Liver (tissue), 9 donors: Measurements from ENCODE around the gene TNFSF10. TPM values are rescaled to one million over a fixed set of nuclear protein-coding genes. Genes with fewer than 3 reads are reported as not detected.

Source experiments
- DNase-seq: peaks from one replicate; pipeline ENCODE4 v3.0.0-alpha.2; 2017; ENCODE audit warnings: low spot score
- H3K27ac ChIP-seq, 2 donors: one replicate each; pipeline ENCODE4 v1.7.0; 2013; ENCODE audit warnings: inconsistent platforms in 2 of 2, low read length in 2 of 2, control low read depth in 1 of 2, low read depth in 1 of 2, mild to moderate bottlenecking in 1 of 2
- H3K27me3 ChIP-seq, 4 donors: one replicate each; pipeline versions ENCODE4 v1.6.1 to v1.7.0; 2013; ENCODE audit warnings: low read length in 3 of 4, inconsistent platforms in 1 of 4, mild to moderate bottlenecking in 1 of 4, moderate library complexity in 1 of 4; ENCODE audit not compliant: control insufficient read depth in 4 of 4, insufficient read depth in 4 of 4
- H3K36me3 ChIP-seq, 4 donors: one replicate each; pipeline versions ENCODE4 v1.6.1 to v1.7.0; 2013; ENCODE audit warnings: low read length in 3 of 4, mild to moderate bottlenecking in 3 of 4, low read depth in 1 of 4, moderate library complexity in 1 of 4; ENCODE audit not compliant: control insufficient read depth in 4 of 4, insufficient read depth in 3 of 4
- H3K4me1 ChIP-seq, 4 donors: one replicate each; pipeline versions ENCODE4 v1.6.1 to v1.7.0; 2013; ENCODE audit warnings: low read length in 3 of 4, mild to moderate bottlenecking in 3 of 4, moderate library complexity in 1 of 4; ENCODE audit not compliant: control insufficient read depth in 4 of 4, insufficient read depth in 4 of 4
- H3K4me3 ChIP-seq, 3 donors: one replicate each; pipeline versions ENCODE4 v1.6.1 to v1.7.0; 2013; ENCODE audit warnings: low read length in 3 of 3, control low read depth in 1 of 3, low read depth in 1 of 3, mild to moderate bottlenecking in 1 of 3
- H3K9ac ChIP-seq, 2 donors: one replicate each; pipeline ENCODE4 v1.7.0; 2013; ENCODE audit warnings: low read length in 2 of 2, mild to moderate bottlenecking in 2 of 2, moderate library complexity in 2 of 2, control low read depth in 1 of 2, low read depth in 1 of 2
- H3K9me3 ChIP-seq, 4 donors: one replicate each; pipeline versions ENCODE4 v1.6.1 to v1.7.0; 2013; ENCODE audit warnings: low read length in 3 of 4; ENCODE audit not compliant: control insufficient read depth in 4 of 4
- EGR1 ChIP-seq, 2 donors: IDR thresholded peaks; 2 replicates each; pipeline ENCODE4 v1.6.1; 2016 to 2018; ENCODE audit warnings: antibody characterized with exemption in 2 of 2, low read depth in 2 of 2
- FOXA1 ChIP-seq: IDR thresholded peaks from 2 replicates; pipeline ENCODE4 v1.6.1; 2016; ENCODE audit warnings: antibody characterized with exemption
- FOXA2 ChIP-seq: IDR thresholded peaks from 2 replicates; pipeline ENCODE4 v1.6.1; 2016; ENCODE audit warnings: antibody characterized with exemption
- GABPA ChIP-seq, 2 donors: IDR thresholded peaks in 1 of 2; conservative IDR thresholded peaks in 1 of 2; 2 replicates each; pipeline ENCODE4 v1.6.1; 2016; ENCODE audit warnings: antibody characterized with exemption in 2 of 2, mild to moderate bottlenecking in 1 of 2, moderate library complexity in 1 of 2
- HNF4A ChIP-seq, 2 donors: conservative IDR thresholded peaks; 2 replicates each; pipeline ENCODE4 v1.6.1; 2016; ENCODE audit warnings: antibody characterized with exemption in 2 of 2, mild to moderate bottlenecking in 2 of 2
- HNF4G ChIP-seq: IDR thresholded peaks from 2 replicates; pipeline ENCODE4 v1.6.1; 2016; ENCODE audit warnings: antibody characterized with exemption
- JUND ChIP-seq, 2 donors: IDR thresholded peaks; 2 replicates each; pipeline ENCODE4 v1.6.1; 2016; ENCODE audit warnings: antibody characterized with exemption in 2 of 2
- MAX ChIP-seq: IDR thresholded peaks from 2 replicates; pipeline ENCODE4 v1.6.1; 2016; ENCODE audit warnings: antibody characterized with exemption
- NR2F2 ChIP-seq: IDR thresholded peaks from 2 replicates; pipeline ENCODE4 v1.6.1; 2016; ENCODE audit warnings: antibody characterized with exemption
- RAD21 ChIP-seq, 2 donors: IDR thresholded peaks; 2 replicates each; pipeline ENCODE4 v1.6.1; 2016; ENCODE audit warnings: antibody characterized with exemption in 2 of 2, mild to moderate bottlenecking in 2 of 2
- RXRA ChIP-seq, 2 donors: IDR thresholded peaks; 2 replicates each; pipeline ENCODE4 v1.6.1; 2017 to 2018; ENCODE audit warnings: antibody characterized with exemption in 2 of 2, mild to moderate bottlenecking in 1 of 2
- SP1 ChIP-seq: IDR thresholded peaks from 2 replicates; pipeline ENCODE4 v1.6.1; 2018; ENCODE audit warnings: antibody characterized with exemption, mild to moderate bottlenecking
- TAF1 ChIP-seq: conservative IDR thresholded peaks from 2 replicates; pipeline ENCODE4 v1.6.1; 2016; ENCODE audit warnings: antibody characterized with exemption, mild to moderate bottlenecking
- YY1 ChIP-seq: IDR thresholded peaks from 2 replicates; pipeline ENCODE4 v1.6.1; 2016; ENCODE audit warnings: antibody characterized with exemption, mild to moderate bottlenecking
- WGBS: extraction: QIAGEN DNeasy Blood & Tissue Kit; methylation state at CpG from one replicate; pipeline ENCODE4 v1.1.7; 2013; 5-methylcytosine and 5-hydroxymethylcytosine counted together
- polyA plus RNA-seq, 2 donors: library from polyadenylated mRNA; stranded (reverse) in 1 of 2; unstranded in 1 of 2; fragments of 200-250 nt in 1 of 2; fragments of >200 nt in 1 of 2; fragmentation: Nextera tagmentation in 1 of 2; extraction: Ambion mirVana in 1 of 2; gene quantifications; one replicate each; pipeline versions ENCODE4 v1.2.1 to v1.2.3, GENCODE V29; 2013 to 2015
- total RNA-seq, 2 donors: library from RNA; depleted of rRNA; stranded (reverse); fragments of >200 nt; gene quantifications; one replicate each; pipeline ENCODE4 v1.2.3, GENCODE V29; 2014
- TF ChIP-seq, protein P1 (sequence below): IDR thresholded peaks from 2 replicates; pipeline ENCODE4 v1.6.1; 2016; ENCODE audit warnings: antibody characterized with exemption
- TF ChIP-seq, protein P2 (sequence below): IDR thresholded peaks from 2 replicates; pipeline ENCODE4 v1.6.1; 2016; ENCODE audit warnings: antibody characterized with exemption
- TF ChIP-seq, protein P3 (sequence below): fragments of 150-350 bp; IDR thresholded peaks from 2 replicates; pipeline ENCODE4 v1.5.1; 2017; ENCODE audit warnings: improper control_type of control experiment, low read depth, low read length; ENCODE audit not compliant: missing input control
- TF ChIP-seq, protein P4 (sequence below): IDR thresholded peaks from 2 replicates; pipeline ENCODE4 v1.6.1; 2016; ENCODE audit warnings: antibody characterized with exemption, mild to moderate bottlenecking
- donor health status: healthy.
- donor health status: healthy.
- donor health status: healthy.
- donor health status: healthy.
- donor health status: healthy.

Gene TNFSF10
- total and polyA plus RNA-seq, 4 donors = 16.2 to 67.1 (median 37.5) TPM

DNA sequence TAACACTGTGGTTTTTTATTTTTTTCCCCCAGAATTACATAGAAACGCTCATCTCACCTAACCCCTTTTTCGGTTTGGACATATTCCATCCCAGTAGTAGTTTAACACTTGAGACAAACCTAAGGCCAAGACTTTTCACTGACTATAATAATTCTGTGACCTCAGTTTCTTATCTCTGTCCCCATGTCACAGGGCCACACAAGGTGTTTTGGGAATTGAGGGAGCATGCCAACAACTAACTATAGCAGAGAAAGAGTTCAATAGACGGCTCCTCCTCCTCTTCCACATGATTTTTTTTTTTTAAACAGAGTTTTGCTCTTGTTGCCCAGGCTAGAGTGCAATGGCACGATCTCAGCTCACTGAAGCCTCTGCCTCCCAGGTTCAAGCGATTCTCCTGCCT lies 47.5 kb downstream of the TNFSF10 start:
- WGBS = 96% methylated on average over 5 of the region's 5 CpGs
- Histone ChIP-seq H3K36me3 (no peaks in the 10 kb centered on the region), H3K4me3 (no peak overlapping the region), H3K27me3 (no peaks in the 10 kb centered on the region), H3K27ac (no peak overlapping the region), H3K9me3 (no peaks in the 10 kb centered on the region), H3K9ac (no peak overlapping the region), H3K4me1 (peaks cover 0 to 5% (median 0%) of the 10 kb centered on the region in 4 donors)
- DNase-seq = no peak
- TF ChIP-seq NR2F2 = no peak

GRCh38 chr3:172471903-172472302 lies 51.3 kb downstream of the TNFSF10 start:
- peaks cover 0 to 5% (median 0%) of the 10 kb centered on the region in 4 donors for H3K4me1 ChIP-seq
- no peak for TF ChIP-seq HNF4A (conservative IDR thresholded peaks at IDR 0.05)
- TF ChIP-seq JUND (IDR thresholded peaks at IDR 0.05) = no peak
- no peak for TF ChIP-seq RAD21 (IDR thresholded peaks at IDR 0.05)
- TF ChIP-seq HNF4G = no peak
- TF ChIP-seq, protein P1, sequence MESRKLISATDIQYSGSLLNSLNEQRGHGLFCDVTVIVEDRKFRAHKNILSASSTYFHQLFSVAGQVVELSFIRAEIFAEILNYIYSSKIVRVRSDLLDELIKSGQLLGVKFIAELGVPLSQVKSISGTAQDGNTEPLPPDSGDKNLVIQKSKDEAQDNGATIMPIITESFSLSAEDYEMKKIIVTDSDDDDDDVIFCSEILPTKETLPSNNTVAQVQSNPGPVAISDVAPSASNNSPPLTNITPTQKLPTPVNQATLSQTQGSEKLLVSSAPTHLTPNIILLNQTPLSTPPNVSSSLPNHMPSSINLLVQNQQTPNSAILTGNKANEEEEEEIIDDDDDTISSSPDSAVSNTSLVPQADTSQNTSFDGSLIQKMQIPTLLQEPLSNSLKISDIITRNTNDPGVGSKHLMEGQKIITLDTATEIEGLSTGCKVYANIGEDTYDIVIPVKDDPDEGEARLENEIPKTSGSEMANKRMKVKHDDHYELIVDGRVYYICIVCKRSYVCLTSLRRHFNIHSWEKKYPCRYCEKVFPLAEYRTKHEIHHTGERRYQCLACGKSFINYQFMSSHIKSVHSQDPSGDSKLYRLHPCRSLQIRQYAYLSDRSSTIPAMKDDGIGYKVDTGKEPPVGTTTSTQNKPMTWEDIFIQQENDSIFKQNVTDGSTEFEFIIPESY = no peak
- TF ChIP-seq RXRA (IDR thresholded peaks at IDR 0.05) = no peak
- no peak for TF ChIP-seq TAF1
- TF ChIP-seq, protein P2, sequence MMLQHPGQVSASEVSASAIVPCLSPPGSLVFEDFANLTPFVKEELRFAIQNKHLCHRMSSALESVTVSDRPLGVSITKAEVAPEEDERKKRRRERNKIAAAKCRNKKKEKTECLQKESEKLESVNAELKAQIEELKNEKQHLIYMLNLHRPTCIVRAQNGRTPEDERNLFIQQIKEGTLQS = no peak
- TF ChIP-seq NR2F2 = no peak
- no peak for TF ChIP-seq MAX
- TF ChIP-seq, protein P3, sequence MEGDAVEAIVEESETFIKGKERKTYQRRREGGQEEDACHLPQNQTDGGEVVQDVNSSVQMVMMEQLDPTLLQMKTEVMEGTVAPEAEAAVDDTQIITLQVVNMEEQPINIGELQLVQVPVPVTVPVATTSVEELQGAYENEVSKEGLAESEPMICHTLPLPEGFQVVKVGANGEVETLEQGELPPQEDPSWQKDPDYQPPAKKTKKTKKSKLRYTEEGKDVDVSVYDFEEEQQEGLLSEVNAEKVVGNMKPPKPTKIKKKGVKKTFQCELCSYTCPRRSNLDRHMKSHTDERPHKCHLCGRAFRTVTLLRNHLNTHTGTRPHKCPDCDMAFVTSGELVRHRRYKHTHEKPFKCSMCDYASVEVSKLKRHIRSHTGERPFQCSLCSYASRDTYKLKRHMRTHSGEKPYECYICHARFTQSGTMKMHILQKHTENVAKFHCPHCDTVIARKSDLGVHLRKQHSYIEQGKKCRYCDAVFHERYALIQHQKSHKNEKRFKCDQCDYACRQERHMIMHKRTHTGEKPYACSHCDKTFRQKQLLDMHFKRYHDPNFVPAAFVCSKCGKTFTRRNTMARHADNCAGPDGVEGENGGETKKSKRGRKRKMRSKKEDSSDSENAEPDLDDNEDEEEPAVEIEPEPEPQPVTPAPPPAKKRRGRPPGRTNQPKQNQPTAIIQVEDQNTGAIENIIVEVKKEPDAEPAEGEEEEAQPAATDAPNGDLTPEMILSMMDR = no peak
- no peak for TF ChIP-seq EGR1 (IDR thresholded peaks at IDR 0.05; ENCODE audit: low read depth in 2 of 2)
- TF ChIP-seq SP1 = no peak
- no peak for TF ChIP-seq YY1
- TF ChIP-seq FOXA1 = no peak
- TF ChIP-seq FOXA2 = no peak
- no peak for TF ChIP-seq GABPA (IDR thresholded peaks at IDR 0.05 in 1 of 2, conservative IDR thresholded peaks at IDR 0.05 in 1 of 2)
- TF ChIP-seq, protein P4, sequence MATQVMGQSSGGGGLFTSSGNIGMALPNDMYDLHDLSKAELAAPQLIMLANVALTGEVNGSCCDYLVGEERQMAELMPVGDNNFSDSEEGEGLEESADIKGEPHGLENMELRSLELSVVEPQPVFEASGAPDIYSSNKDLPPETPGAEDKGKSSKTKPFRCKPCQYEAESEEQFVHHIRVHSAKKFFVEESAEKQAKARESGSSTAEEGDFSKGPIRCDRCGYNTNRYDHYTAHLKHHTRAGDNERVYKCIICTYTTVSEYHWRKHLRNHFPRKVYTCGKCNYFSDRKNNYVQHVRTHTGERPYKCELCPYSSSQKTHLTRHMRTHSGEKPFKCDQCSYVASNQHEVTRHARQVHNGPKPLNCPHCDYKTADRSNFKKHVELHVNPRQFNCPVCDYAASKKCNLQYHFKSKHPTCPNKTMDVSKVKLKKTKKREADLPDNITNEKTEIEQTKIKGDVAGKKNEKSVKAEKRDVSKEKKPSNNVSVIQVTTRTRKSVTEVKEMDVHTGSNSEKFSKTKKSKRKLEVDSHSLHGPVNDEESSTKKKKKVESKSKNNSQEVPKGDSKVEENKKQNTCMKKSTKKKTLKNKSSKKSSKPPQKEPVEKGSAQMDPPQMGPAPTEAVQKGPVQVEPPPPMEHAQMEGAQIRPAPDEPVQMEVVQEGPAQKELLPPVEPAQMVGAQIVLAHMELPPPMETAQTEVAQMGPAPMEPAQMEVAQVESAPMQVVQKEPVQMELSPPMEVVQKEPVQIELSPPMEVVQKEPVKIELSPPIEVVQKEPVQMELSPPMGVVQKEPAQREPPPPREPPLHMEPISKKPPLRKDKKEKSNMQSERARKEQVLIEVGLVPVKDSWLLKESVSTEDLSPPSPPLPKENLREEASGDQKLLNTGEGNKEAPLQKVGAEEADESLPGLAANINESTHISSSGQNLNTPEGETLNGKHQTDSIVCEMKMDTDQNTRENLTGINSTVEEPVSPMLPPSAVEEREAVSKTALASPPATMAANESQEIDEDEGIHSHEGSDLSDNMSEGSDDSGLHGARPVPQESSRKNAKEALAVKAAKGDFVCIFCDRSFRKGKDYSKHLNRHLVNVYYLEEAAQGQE = no peak
- DNase-seq = no peak
- WGBS = 72% methylated on average over 1 of the region's 1 CpG
- no peaks in the 10 kb centered on the region for H3K9me3 ChIP-seq
- H3K27ac ChIP-seq = no peak overlapping the region
- H3K4me3 ChIP-seq = no peak overlapping the region
- H3K9ac ChIP-seq = no peak overlapping the region
- H3K36me3 ChIP-seq = no peaks in the 10 kb centered on the region
- H3K27me3 ChIP-seq = no peaks in the 10 kb centered on the region
